GM18517 (cell line): Measurements from ENCODE around the gene BCL11B.

Experiments used
- ATAC-seq: cut with Tn5 transposase; IDR thresholded peaks from one replicate; pipeline ENCODE4 v1.9.1; 2021; ENCODE audit warnings: mild to moderate bottlenecking, moderate library complexity; ENCODE audit not compliant: unreplicated experiment

Gene BCL11B

DNA sequence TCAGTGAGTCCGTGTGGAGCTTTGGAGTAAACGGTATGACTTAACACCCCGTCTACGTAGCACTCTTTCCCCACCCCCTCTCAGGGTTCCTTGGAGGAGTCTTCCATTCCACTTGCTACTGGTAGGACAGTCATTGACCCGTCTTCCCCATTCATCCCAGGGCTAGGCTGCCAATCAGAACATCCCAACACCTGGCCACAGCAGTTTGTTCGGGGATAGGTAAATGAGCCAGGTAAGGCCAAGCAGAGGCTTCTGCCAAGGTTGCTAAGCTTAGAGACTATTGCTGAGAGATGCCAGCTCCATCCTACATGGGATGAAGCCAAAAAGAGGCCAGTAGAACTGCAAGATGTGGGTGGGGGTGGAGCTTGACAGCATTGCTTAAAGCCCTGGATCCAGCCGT, 130.8 kb downstream of the BCL11B start:
- no peak for ATAC-seq

- ATAC-seq: no peak
Measured at GRCh38 chr14:99138999-99139865, 132.8 kb downstream of the BCL11B start.

DNA sequence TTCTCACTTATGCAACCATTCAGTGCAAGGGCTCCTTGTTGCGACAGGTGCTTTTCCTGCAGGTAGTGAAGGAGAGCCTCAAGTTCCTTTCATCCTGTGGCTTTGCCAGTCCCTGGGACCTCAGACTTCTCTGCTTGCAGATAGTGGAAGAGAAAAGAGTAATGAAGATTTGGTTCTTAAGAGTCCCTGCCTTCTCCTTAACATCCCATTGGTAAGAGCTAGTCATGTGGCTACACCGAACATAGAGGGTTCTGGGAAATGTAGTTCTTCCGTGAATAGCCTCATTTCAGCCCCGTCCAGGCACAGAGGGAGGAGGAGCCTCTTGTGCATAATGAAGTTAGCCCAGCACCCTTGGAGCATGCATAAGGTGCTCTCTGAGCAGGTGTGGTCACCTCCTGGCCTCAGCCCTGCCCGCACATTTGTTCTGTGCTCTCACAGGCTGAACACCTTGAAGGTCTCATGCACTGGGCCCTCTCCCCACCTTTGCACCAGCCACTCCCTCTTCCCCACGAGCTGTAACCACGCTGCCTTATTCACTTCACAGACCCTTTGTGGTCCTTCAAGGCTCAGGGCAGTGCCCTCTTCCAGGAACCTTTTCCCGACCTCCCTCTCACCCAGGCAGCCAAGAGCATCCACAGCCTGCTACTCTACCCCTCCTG, 134.0 kb downstream of the BCL11B start:
- ATAC-seq: no peak

- no peak for ATAC-seq
Measured at GRCh38 chr14:99137001-99137700, 134.8 kb downstream of the BCL11B start.

GRCh38 chr14:99136401-99136800, 135.6 kb downstream of the BCL11B start:
- ATAC-seq: no peak

- no peak for ATAC-seq
Measured at GRCh38 chr14:99136047-99136400, 136.0 kb downstream of the BCL11B start.

GRCh38 chr14:99134516-99135046, 137.4 kb downstream of the BCL11B start:
- no peak for ATAC-seq

DNA sequence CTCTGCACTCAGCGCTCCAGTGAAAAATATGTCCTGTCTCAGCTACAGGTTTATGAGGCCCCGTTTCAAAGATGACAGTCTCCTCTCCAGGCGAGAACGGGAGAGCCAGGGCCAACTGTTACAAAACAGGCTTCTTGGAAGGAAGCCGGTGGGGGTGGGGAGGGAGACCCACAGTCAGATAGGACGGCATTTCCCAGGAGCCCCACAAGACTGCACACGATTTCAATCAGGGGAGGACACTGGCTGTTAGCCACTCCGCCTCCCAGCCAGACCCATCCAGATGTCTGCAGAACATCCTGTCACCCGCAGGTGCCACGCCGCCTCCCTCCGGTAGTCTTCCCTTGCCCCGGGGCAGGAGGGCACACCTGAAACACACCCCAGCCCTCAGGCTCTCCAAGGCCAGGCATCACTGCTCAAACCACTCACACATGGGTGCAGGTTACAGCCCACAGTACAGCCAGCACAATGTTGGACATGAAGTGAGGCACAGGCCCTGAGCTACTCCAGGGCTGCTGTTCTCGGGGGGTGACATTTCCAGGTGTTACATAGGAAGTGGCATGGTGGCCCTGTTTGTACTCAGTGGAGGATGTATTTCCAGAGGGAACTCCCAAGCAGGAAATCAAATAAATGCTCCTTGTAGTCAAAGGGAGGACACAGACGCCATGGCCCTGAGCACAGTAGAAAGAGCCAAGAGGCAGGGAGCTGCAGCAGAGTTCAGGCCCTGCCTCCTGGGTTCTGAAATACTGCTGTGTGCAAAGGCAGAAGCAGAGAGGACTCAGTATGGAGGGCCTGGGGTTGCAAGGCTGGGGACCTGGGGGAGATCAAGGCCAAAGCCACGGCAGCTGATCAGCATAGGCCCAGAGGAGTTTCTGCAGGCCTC, 138.1 kb downstream of the BCL11B start:
- ATAC-seq: no peak

DNA sequence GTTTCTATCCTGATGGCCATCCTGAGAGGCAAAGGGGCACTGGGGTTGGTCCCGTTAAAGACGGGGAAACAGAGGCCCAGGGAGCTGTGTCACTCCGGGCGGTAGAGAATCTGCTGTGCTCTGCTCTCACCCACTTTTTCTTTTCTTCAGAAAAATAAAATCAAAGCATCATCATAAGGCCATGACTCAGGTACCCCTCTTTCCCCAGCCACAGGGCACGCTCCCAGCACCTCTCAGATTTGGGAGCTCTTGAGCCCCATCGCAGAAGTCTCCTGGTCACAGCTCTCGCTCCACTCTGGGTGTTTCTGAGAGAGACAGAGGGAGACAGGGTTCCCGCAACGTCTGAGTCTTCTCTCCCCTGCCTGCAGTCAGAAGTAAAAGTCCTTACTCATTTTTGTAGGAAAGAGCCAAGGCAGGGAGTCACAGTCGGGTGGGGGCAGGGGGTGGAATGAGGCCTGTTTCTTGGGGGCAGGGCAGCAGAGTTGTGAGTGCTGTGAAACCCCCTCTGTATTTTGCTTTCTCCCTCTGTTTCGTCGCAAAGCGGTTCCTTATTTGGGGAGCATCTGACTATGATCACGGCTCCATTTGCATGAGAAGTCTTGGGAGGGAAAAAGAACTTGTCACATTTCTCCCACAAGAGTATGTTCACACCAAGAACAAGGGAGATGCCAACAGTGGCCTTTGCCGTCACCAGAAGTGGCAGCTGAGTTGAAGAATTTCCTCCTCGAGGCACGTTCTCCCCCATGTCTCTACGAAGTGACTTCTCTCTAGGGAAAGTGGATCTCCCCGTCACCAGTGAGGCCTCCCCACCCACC, 139.0 kb downstream of the BCL11B start:
- ATAC-seq: no peak

GRCh38 chr14:99131632-99132271, 140.2 kb downstream of the BCL11B start:
- ATAC-seq: no peak

- ATAC-seq: no peak
Measured at GRCh38 chr14:99129998-99130397, 142.0 kb downstream of the BCL11B start.

DNA sequence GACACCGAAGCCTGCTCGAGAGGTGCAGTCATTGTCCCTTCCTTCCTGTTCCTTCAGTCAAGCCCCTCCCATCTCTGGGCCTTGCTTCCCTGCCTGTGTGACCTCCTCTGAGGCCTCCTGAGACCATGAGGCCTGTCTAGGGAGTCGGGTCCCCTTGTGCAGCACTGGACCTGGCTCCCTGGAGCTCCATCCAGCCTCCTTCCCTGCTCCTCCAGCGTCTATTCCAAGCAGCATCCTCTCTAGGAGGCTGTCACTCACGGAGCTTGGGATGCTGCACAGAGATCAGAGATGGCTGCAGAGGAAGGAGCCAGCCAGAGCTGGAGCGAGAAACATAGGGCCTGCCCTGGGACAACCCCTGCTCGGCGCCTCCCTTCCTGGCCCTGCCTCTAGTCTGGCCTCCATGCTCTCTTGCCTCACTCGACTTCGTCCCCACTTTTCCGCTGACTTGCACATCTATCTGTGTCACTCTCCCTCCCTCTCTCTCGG, 142.7 kb downstream of the BCL11B start:
- no peak for ATAC-seq

DNA sequence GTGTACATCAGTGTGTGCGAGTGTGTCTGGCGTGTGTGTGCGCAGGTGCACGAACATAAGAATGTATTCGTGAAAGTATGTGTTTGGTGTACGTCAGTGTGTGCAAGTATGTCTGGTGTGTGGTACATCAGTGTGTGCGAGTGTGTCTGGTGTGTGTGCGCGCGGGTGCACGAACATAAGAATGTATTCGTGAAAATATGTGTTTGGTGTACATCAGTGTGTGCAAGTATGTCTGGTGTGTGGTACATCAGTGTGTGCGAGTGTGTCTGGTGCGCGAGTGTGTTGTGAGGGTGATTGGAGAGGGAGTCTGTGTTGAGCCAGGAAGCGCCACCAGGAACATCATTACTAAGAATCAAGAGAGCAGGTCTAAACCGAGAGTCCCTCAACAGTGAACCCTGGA, 143.8 kb downstream of the BCL11B start:
- ATAC-seq: no peak

- ATAC-seq: no peak
Measured at GRCh38 chr14:99127651-99128167, 144.3 kb downstream of the BCL11B start.

DNA sequence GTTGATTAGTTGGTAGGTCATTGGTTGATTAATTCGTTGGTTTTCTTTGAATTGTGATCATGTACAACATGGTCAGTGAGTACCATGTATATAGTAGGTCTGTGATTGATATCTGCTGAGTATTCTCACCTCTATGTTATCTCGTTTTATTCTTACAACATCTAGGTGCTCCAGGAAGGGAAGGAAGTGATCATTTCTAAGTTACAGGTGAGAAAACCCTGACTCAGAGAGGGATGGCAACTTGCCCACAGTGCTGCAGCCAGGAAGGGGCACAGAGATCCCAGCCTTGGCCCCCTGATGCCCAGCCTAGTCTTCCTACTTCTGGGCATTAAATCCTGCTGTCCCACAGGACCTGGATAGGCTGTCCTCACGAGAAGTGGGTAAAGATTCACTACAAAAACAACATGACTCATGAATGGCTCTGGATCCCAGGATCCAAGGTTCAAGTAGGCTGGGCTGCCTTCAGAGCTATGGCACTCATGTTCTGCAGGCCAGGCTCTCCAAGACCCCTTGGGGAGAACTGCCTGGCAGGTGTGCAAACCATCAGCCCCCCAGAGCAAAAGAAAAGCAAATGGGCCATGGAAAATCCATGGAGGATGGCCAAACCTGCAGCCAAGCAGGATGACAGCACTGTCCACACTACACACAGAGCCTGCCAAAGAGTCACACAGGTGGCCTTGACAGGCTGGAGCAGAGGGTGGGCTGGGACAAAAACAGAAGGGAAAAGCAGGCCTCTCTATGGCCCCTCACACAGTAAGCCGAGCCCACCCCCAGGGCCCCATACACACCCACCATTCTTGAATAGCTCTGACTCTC, 146.2 kb downstream of the BCL11B start:
- ATAC-seq: no peak

DNA sequence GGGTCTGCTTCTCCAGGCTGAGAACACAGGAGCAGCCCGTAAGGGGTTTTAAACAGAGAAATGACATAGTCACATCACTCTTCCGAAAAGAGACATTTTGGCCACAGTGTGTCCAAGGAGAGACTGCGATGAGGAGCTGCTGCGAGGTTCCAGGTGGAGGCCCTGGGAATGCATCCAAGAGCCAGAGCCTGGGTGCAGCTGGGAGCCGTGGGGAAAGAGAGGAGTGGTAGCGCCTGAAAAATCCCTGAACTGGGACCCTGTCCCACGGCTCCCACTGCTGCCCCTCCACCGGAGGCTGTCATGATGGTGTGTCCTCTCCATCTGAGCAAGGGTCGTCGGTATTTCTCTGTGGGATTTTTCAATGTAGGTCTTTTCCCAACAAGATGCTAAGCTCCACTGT, 146.9 kb downstream of the BCL11B start:
- ATAC-seq: no peak

GRCh38 chr14:99124482-99125105, 147.4 kb downstream of the BCL11B start:
- no peak for ATAC-seq
